ENCODE measurements around the gene TMEM74B. TPM values are rescaled to one million over a fixed set of nuclear protein-coding genes. Genes with fewer than 3 reads are reported as not detected.

The TMEM74B gene
- total RNA-seq, 1 experiment from 2014 or later: 8.4 TPM

- no peaks in the 10 kb centered on the region for H3K36me3 Mint-ChIP-seq
Observed at GRCh38 chr20:1185316-1185741, 548 bp upstream of the TMEM74B start.

GRCh38 chr20:1184260-1184637 is 532 bp downstream of the TMEM74B start:
- H3K4me1 Mint-ChIP-seq: peaks cover 16% of the 10 kb centered on the region
- H3K27ac Mint-ChIP-seq: no peak overlapping the region
- H3K36me3 Mint-ChIP-seq: no peaks in the 10 kb centered on the region
- H3K4me3 Mint-ChIP-seq: peak overlapping the region; percentile 75
- peaks cover 28% of the 10 kb centered on the region for H3K27me3 Mint-ChIP-seq (ENCODE audit: low read depth)
- no peak for ATAC-seq
- POLR2A ChIA-PET: no interaction called here
- no peaks in the 10 kb centered on the region for H3K9me3 Mint-ChIP-seq
- CTCF ChIA-PET: interaction anchor here (1.1 kb wide), 1 partner anchor 29 kb away, joined by 8 read pairs; no protein-coding TSS in a partner anchor
- DNase-seq (ENCODE audit: low spot score): no peak
- TF ChIP-seq ZNF317 (CRISPR knock-in tag; IDR thresholded peaks at IDR 0.05; ENCODE audit: borderline replicate concordance, low read depth) (no peak), ZNF532 (CRISPR knock-in tag; IDR thresholded peaks at IDR 0.05; ENCODE audit: borderline replicate concordance) (no peak), SOX15 (CRISPR knock-in tag; IDR thresholded peaks at IDR 0.05) (no peak), PRRX2 (CRISPR knock-in tag; IDR thresholded peaks at IDR 0.05) (no peak), NR1H2 (CRISPR knock-in tag; IDR thresholded peaks at IDR 0.05) (no peak), STAT6 (CRISPR knock-in tag; conservative IDR thresholded peaks at IDR 0.05; ENCODE audit: low read depth) (no peak), ZNF263 (CRISPR knock-in tag; IDR thresholded peaks at IDR 0.05; ENCODE audit: low read depth) (no peak), NFE2L1 (CRISPR knock-in tag; IDR thresholded peaks at IDR 0.05) (no peak), SP1 (CRISPR knock-in tag; conservative IDR thresholded peaks at IDR 0.05) (no peak), E2F4 (CRISPR knock-in tag; IDR thresholded peaks at IDR 0.05; ENCODE audit: borderline replicate concordance, low read depth) (no peak)

More at GRCh38 chr20:1185316-1185741, 548 bp upstream of the TMEM74B start:
- peak; percentile 47 for DNase-seq (ENCODE audit: low spot score)
- H3K27ac Mint-ChIP-seq: no peak overlapping the region
- POLR2A ChIA-PET: interaction anchor here (0.9 kb wide), 1 partner anchor 13 kb away, joined by 3 read pairs; no protein-coding TSS in a partner anchor
- peaks cover 21% of the 10 kb centered on the region for H3K4me1 Mint-ChIP-seq
- ATAC-seq: peak; percentile 40
- no peak overlapping the region for H3K4me3 Mint-ChIP-seq
- CTCF ChIA-PET: interaction anchor here (0.6 to 1.3 kb wide), 8 partner anchors 14 to 281 kb away, joined by 3 to 5 read pairs (median 3); partner anchors contain the start of genes NSFL1C and RAD21L1
- H3K9me3 Mint-ChIP-seq: no peaks in the 10 kb centered on the region
- peaks cover 38% of the 10 kb centered on the region for H3K27me3 Mint-ChIP-seq (ENCODE audit: low read depth)
- TF ChIP-seq FOXJ3 (CRISPR knock-in tag; IDR thresholded peaks at IDR 0.05; ENCODE audit: borderline replicate concordance): no peak
- no peak for TF ChIP-seq ZNF281 (CRISPR knock-in tag; IDR thresholded peaks at IDR 0.05)
- TF ChIP-seq SMAD3 (CRISPR knock-in tag; IDR thresholded peaks at IDR 0.05; ENCODE audit: borderline replicate concordance): no peak
- TF ChIP-seq ZNF263 (CRISPR knock-in tag; IDR thresholded peaks at IDR 0.05; ENCODE audit: low read depth): no peak
- no peak for TF ChIP-seq FOXP4 (CRISPR knock-in tag; IDR thresholded peaks at IDR 0.05)
- TF ChIP-seq ZNF232 (CRISPR knock-in tag; IDR thresholded peaks at IDR 0.05): no peak
- TF ChIP-seq GTF2I (CRISPR knock-in tag; conservative IDR thresholded peaks at IDR 0.05): no peak
- TF ChIP-seq MLX (CRISPR knock-in tag; IDR thresholded peaks at IDR 0.05): no peak

All from WTC11 (cell line).